GM21723 (cell line): ENCODE results near the gene DRD3.

Experiments used
- ATAC-seq: cut with Tn5 transposase; IDR thresholded peaks from one replicate; pipeline ENCODE4 v1.9.1; 2021; ENCODE audit warnings: mild to moderate bottlenecking, moderate library complexity; ENCODE audit not compliant: unreplicated experiment

Gene DRD3

DNA sequence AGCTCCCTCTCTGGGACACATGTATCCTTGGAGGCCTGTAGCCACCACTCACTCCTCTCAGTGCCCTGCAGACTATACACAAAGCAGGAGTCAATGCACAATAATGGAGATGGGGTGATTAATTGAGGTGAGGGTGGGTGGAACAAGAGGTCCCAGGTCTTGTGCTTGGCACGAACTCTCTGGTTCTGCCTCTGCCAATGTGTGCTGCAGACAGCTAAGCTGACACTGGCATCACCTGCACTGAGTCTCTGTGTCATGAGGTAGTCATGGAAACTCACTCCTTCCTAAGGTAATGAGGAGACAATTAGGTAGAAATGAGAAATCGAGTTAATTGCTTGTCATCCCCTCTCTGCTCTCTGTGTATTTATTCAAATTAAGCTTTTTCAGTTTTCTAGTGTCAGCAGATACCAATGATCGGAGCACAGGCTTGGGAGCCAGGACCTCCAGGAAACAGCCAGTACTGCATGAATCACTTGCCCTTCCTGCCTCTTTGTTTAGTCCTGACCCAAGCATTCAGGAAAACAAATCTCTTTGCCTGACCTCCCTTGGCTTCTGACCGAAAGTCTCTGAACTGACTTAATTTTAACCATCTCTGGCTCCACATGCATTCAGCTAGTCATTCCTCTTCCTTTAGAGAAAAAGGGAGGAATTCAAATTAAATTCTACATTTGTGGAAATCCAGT is 56.7 kb downstream of the DRD3 start:
- ATAC-seq = no peak

DNA sequence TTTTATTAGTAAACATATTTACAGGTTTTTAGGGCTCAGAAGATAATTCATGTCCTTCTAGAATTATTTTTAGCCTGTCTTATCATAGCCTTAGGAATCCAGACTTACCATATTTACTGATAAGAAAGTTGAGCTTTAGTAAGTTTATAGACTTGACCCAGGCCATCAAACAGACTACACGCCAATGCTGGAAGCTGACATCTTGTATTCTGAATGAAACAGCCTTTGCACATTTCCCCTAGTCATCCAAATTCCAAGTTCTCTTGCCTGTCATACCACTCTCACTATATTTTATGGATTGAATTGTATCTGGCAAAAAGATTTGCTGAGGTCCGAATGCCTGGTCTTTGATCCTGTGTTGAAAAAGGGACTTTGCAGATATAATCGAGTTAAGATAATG is 58.6 kb downstream of the DRD3 start:
- ATAC-seq = no peak

DNA sequence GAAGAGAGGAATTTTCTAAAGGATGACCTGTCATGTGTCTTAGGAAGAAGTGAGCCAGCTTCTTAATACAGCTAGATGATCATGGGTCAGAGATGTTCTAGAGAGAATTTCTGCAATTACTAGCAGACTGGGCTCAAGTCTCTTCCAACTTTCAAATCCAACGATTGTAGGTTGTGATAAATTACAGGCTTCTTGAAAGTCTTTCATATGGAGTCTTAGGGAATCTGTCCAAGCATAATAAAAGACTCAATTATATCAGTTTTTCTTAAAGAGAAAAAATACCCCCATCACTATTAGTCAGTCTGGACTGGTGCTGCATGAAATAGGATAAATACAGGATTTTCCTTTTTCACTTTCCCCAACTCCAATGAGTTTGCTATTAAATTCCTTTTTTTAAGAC is 59.1 kb downstream of the DRD3 start:
- no peak for ATAC-seq

DNA sequence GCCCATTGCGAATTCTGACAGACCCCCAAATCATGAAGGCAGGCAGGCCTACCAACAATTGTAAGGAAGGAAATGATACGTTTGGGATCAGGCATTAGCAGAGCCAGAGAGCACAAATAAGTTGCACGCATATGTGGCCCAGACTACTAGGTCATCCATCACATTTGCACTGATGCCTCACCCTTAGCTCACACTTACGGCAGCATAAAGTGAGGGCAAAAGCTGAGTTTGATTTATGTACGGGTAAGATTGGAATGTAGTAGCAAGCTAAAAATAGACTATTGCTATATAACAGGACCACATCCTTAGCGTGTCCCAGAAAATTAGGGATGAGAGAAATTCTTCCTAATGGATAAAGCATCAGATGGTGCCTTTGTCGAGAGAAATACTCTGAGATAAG is 63.7 kb downstream of the DRD3 start:
- ATAC-seq = no peak

DNA sequence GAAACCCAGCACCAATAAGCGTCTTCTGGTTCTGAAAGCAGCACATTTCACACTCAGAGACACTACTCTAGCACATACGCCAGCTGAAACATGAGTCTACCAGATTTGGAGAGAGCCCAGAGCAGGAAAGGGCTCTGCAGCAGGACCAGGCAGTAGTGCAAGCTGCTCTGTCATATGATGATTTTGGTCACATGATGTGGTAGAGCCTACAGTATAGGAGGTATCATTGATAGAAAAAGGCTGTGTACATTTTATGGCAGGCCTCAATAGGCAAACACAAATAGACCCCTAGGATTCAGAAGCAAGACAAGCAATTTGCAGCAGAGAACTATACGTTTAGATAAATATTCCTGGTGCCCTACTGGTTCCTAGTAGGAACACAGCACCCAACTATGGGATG is 64.1 kb downstream of the DRD3 start:
- ATAC-seq = no peak

DNA sequence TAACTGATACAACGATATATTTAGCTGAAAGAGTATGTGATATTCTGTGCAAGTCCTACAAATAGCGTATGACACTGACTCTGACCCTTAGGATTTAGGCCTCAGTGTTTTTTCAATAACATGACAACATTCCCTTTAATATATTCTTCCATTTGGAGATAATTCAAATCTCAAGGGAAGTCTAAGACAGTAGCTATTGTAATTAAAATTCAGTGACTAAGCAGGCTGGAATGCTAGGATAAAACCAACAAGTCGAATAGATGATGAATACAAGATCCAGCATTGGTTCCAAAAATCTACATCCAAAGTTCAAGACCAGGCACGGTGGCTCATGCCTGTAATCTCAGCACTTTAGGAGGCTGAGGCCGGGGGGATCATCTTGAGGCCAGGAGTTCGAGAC is 66.2 kb downstream of the DRD3 start:
- ATAC-seq = no peak

DNA sequence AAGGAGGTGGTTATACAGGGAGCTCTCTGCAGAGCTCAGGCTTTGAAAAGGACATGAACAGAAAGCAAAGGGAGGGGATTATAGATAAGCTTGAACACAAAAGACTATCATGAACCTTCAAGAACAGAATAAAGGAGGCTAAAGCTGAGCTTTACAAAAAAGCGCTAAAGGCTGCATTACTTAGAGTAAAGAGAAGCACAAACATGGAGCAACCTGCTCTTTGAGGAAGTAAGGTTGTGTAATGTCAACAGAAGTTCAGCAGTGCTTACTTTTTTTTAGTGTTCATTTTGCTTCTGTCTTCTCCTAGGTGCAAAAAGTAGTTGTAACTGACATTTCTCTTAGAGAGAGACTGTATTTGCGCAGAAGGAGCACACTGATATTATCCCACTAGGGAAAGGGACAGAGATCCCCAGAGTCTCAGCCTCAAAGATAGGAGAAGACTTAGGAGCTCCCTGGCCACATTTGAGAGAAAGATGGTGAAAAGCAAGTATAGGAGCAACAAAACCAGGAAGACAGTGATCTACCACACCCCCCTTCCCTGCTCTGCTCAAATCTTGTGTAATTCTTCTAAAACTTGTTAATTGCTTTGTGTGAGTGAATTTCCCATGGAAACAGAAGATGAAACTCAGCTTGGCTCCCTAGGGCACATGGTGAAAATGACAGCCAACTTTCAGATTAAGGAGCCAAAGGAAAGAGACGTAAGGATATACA is 67.6 kb downstream of the DRD3 start:
- ATAC-seq = no peak

DNA sequence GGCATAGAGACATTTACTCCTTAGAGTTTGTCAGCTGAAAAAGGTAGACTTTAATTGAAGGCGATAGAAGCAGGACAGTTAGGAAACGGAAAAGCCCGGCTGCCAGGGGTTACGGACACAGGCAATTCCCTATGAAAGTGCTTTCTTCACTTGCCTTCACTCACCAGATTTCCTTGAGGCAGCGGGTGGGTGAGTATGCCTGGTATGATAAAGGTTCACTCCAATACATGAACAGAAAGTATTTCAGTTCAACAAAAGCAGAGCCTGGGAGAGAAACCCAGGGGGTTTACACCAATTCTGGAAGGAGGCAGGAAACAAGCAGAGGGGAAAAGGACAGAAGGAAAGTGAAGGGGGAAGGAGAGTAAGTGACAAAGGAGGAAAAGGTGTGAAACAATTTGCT is 68.4 kb downstream of the DRD3 start:
- no peak for ATAC-seq

DNA sequence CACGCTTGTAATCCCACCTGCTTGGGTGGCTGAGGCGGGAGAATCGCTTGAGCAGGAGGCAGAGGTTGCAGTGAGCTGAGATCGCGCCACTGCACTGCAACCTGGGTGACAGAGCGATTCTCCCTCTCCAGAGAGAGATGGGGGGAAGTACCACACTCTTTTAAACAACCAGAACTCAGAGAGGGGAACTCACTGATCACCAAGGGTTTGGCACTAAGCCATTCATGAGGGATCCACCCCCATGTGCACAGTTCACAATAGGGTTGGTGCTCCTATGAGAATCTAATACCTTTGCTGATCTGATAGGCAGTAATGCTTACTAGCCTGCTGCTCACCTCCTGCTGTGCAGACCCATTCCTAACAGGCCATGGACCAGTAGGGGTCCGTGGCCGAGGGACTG is 70.7 kb downstream of the DRD3 start:
- ATAC-seq = no peak

DNA sequence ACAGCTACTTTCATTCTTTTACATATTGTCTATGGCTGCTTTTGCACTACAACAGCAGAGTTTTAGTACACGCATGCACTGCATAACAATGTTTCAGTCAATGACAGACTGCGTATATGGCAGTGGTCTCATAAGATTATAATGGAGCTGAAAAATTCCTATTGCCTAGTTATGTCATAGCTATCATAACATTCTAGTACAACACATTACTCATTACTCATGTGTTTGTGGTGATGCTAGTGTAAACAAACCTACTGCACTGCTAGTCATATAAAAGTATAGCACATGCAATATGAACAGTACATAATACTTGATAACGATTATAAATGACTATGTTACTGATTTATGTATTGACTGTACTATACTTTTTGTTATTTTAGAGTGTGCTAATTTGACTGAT is 74.4 kb downstream of the DRD3 start:
- no peak for ATAC-seq

DNA sequence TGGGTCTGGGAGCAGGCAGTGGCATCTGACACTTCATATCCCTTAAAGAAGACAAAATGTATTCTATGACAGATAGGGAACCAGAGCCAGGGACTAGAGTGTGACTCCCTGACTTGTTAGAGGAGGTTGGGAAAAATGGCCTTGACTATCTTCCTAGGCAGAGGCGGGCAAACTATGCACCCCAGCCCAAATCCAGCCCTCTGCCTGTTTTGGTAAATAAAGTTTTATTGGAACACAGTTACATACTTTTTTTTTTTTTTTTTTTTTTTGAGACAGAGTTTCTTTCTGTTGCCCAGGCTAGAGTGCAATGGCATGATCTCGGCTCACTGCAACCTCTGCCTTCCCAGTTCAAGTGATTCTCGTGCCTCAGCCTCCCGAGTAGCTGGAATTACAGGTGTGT is 75.0 kb downstream of the DRD3 start:
- ATAC-seq = no peak

DNA sequence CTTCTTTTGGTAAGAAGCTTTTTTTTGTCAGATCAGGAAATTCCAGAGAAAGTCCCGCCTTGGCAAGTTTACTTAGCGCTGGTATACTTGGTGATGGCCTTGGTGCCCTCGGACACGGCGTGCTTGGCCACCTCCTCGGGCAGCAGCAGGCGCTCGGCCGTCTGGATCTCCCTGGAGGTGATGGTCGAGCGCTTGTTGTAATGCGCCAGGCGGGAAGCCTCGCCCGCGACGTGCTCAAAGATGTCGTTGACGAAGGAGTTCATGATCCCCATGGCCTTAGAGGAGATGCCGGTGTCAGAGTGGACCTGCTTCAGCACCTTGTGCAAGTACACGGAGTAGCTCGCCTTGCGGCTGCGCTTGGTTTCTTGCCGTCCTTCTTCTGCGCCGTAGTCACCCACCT is 75.7 kb downstream of the DRD3 start:
- no peak for ATAC-seq

DNA sequence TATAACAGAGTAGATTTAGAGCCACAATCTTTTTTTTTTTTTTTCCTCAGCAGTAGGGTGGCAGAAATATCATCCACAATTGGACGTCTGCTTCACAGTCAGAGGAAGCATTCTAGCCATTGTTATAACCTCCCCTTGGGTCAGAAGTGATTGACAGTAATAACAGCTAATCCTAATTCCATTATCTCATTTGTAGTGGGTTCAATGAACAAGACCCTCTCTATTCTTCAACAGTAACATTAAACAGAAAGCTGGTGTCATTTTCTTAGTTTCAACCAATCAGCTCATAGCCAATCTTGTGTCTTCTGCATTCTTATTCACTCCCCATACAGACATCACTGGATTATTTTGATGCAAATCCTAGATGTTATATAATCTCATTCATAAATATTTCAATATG is 77.8 kb downstream of the DRD3 start:
- no peak for ATAC-seq

DNA sequence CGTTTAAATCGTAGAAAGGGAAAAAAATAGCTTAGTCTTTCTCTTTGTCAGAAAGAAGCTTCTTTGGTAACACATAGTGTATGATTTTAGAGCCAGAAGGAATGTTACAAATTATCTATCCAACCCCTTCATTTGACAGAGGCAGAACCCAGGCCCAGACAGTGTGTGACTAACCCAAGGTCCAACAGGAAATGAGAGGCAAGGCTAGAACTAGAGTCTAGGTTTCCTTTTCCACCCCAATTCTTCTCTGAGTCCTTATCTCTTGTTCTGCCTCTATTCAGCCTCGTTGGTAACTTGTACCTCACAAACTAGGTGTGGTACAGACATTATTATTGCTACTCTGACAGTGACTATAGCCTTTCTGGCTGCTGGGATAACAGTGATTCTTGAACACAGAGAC is 83.1 kb downstream of the DRD3 start:
- no peak for ATAC-seq

DNA sequence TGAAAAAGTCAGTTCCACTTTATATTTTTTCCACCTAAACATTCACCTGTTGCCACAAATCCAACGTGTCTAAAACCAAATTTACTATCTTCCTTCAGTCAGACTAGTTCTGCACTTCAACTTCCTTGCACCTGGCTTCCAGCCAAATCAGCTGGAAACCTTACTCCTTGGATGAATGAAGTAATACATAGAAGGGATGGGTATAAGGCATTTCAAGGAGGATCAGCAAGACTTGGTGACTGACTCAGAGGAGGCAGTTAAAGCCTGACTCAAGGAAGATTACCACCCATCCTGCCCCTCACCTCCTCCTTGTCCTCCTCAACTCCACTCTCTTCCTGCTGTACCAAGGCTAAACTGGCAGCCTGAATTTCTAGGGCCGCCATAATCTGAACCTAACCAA is 85.3 kb downstream of the DRD3 start:
- ATAC-seq = no peak

DNA sequence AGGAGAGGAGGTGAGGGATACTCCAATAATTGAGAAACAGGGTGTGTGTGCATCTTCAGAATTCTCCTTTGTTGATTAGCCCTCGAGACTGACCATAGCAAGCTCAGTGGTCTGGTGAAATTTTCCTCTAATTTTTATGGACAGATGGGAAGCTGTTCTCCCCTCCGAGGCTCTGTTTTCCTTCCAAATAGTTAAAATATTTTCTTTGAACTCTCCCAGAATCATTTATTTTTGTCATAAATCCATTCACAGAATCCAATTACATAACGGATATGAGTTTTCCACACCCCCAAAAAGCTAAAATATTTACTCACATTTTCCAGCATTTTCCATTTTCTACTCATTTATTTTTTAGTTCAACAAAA is 85.9 kb downstream of the DRD3 start:
- no peak for ATAC-seq

DNA sequence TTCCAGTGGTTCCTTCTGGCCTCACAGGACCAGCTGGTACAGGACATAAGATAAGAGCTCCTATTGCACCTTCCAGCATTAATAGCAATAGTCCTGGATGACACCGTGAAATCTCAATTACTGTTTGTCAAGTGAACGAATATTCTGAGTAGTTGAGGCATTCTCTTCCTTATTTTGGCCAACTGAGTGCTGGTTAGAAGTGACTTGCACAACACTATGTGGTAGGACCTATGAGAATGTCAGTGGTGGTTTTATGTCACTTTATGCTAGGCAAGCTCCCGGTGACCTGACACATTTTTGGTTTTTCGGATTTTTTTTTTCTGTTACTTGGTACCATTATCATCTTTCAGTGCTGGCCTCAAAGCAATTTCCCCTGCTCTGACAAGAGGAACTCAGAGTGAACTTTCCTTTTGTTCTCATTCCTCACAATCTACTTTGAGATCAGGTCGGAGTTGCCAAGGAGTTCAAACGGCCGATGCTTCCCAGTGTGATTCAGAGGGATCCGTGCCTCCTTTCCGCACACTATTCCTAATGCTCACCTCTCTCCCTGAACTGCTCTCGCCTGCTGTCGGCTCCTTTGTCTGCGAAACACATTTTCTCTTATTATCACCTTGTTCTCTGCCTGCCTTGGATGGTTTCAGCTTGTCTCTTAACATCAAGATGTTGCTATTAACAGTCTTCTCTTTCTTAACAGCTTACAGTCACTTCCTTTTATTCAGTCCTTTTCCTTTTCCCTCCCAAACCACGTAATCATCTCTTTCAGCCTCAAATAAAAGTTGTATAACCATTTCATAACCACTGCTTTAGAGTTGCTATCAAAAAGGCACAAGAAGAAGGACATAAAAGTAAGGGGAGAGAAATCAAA is 86.5 kb downstream of the DRD3 start:
- ATAC-seq = no peak

DNA sequence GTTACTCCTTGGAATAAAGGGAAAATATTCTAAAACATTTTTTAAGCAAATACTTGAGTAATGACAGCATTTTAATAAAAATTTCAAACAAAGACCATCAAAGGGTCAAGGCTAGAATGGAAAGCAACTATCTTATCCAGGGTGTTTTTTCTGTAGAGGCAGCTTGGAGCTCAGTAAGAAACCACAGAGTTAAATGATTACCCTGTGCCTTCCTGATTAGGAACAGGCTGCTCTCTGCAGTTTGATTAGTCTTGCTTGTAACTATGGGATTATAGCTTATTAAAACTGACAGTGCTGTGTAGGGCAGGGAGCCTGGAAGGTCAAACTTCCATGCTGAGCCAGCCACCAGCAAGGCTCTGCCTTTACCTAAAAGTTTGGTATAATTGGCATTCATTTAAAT is 89.2 kb downstream of the DRD3 start:
- ATAC-seq = no peak

DNA sequence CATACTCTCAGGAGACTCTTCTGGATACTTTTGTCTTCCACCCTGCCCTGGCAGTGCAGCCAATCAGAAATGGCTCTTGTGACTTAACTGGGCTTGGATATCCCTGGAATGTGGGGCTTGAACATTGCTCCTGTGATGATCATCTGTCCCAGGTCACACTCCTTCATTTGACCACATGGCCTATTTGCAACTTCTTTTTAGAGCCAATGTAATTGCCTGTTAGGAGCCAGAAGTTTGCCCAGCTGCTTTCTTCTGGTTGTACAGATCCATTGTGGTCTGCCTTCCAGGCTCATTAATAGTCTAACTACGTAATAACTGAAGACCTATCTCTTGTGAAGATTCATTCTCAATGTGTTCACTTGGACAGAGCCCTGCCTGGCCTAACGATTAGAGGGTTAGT is 92.5 kb downstream of the DRD3 start:
- ATAC-seq = no peak

DNA sequence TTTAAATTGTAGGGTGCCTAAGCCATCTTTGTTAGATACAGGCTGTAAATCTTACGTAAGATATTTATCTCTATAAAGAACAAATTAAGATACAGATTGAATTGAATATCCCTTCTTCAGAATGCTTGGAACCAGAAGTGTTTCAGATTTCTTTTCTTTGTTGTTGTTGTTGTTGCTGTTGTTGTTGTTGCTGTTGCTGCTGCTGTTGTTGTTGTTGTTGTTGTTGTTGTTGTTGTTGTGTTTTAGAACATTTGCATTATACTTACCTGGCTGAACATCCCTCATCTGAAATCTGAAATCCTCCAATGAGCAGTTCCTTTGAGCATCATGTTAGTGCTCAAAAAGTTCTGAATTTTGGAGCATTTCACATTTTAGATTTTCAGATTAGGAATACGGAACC is 95.7 kb downstream of the DRD3 start:
- ATAC-seq = no peak

DNA sequence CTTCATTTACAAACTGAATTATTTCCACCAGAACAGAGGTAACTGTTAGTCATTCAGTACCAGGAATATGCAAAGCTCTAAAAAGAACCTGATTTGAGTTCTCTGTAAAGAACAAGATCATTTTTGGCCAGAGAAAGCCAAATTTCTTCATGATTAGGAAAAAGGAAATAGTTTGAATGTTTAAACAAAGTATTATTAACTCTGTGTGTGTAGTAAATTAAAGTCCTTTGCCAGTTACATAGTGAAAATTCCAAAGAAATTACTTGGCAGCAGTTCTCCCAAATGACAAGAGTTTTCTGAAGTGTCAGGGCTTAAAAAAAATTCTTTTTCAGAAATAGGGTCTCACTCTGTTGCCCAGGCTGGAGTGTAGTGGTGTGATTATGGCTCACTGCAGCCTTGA is 97.8 kb downstream of the DRD3 start:
- no peak for ATAC-seq

DNA sequence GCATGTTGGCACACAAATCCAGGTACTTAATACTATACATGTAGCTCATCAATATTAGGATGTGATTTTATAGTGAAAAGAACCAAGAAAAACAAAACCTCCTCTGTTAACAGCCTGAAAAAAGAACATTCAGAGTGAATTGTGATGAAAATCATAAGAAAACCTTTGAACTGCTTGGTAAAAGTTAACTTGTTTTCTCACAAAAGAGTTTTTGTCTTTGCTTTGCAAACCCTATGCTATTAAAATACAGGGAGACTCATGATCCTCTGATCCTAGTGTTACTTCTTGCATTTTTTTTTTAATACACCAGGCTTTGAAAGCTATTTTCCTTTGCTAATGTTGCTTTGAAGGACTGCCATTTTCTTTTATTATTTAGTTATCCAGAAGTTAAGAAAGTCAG is 98.7 kb downstream of the DRD3 start:
- no peak for ATAC-seq
